ENCODE measurements around the gene USP7. TPM values are rescaled to one million over a fixed set of nuclear protein-coding genes. Genes with fewer than 3 reads are reported as not detected.

The USP7 gene
- total and polyA plus RNA-seq, 2 experiments from 2014 or later = 13.3 to 30.6 TPM

- no peaks in the 10 kb centered on the region for H3K27me3 ChIP-seq (replicated peaks; ENCODE audit: insufficient read depth)
- no peak overlapping the region for H3K27ac ChIP-seq
- no peak for TF ChIP-seq EZH2phosphoT487 (IDR thresholded peaks at IDR 0.05; ENCODE audit: insufficient read depth, low read depth)
- TF ChIP-seq EZH2 (IDR thresholded peaks at IDR 0.05; ENCODE audit: insufficient read depth, poor library complexity, severe bottlenecking) = no peak
- no peaks in the 10 kb centered on the region for H3K9me2 ChIP-seq (ENCODE audit: insufficient read depth)
- no peak overlapping the region for H3K4me2 ChIP-seq (ENCODE audit: unreplicated experiment)
- H3K36me3 ChIP-seq (ENCODE audit: low read depth) = peaks cover 73% of the 10 kb centered on the region
- no peaks in the 10 kb centered on the region for H3K4me1 ChIP-seq (ENCODE audit: insufficient read depth)
- no peak overlapping the region for H2AFZ ChIP-seq
- in situ Hi-C loops (cut with MboI) = no loop called here
- no peak overlapping the region for H3K4me3 ChIP-seq
- H3K9ac ChIP-seq = no peak overlapping the region
- H3K79me2 ChIP-seq (ENCODE audit: insufficient read depth) = no peaks in the 10 kb centered on the region
- WGBS, 2 experiments (ENCODE audit: low coverage in 1 of 2, low lambda C conversion rate in 2 of 2, missing lambda C conversion rate in 2 of 2) = 92% methylated on average over 5 of the region's 5 CpGs
- no peaks in the 10 kb centered on the region for H3K9me3 ChIP-seq (ENCODE audit: low read depth)
- no peaks in the 10 kb centered on the region for H4K20me1 ChIP-seq (ENCODE audit: insufficient read depth)
- no peaks in the 10 kb centered on the region for H3F3A ChIP-seq (ENCODE audit: insufficient read depth)
- no peak for DNase-seq
Observed at GRCh38 chr16:8900343-8900742, 63.4 kb downstream of the USP7 start.

GRCh38 chr16:8899709-8900317 is 63.9 kb downstream of the USP7 start:
- Histone ChIP-seq H3K9me2 (ENCODE audit: insufficient read depth) (no peaks in the 10 kb centered on the region), H3F3A (ENCODE audit: insufficient read depth) (no peaks in the 10 kb centered on the region), H3K4me1 (ENCODE audit: insufficient read depth) (no peaks in the 10 kb centered on the region), H3K36me3 (ENCODE audit: low read depth) (peaks cover 75% of the 10 kb centered on the region), H3K9ac (no peak overlapping the region), H3K79me2 (ENCODE audit: insufficient read depth) (no peaks in the 10 kb centered on the region), H3K4me3 (no peak overlapping the region), H2AFZ (no peak overlapping the region), H3K4me2 (ENCODE audit: unreplicated experiment) (no peak overlapping the region), H3K27me3 (replicated peaks; ENCODE audit: insufficient read depth) (no peaks in the 10 kb centered on the region), H3K9me3 (ENCODE audit: low read depth) (no peaks in the 10 kb centered on the region), H3K27ac (no peak overlapping the region), H4K20me1 (ENCODE audit: insufficient read depth) (no peaks in the 10 kb centered on the region)
- no peak for TF ChIP-seq EZH2phosphoT487 (IDR thresholded peaks at IDR 0.05; ENCODE audit: insufficient read depth, low read depth)
- no peak for DNase-seq
- WGBS, 2 experiments (ENCODE audit: low coverage in 1 of 2, low lambda C conversion rate in 2 of 2, missing lambda C conversion rate in 2 of 2) = 87 to 88% methylated on average over 9 of the region's 9 CpGs
- in situ Hi-C loops (cut with MboI) = loop anchor here (10.0 kb wide), 1 partner anchor 105 kb away; no protein-coding TSS in a partner anchor

- Histone ChIP-seq H3K36me3 (ENCODE audit: low read depth) (peaks cover 85% of the 10 kb centered on the region), H3K4me2 (ENCODE audit: unreplicated experiment) (no peak overlapping the region), H3K9me2 (ENCODE audit: insufficient read depth) (no peaks in the 10 kb centered on the region), H3F3A (ENCODE audit: insufficient read depth) (no peaks in the 10 kb centered on the region), H4K20me1 (ENCODE audit: insufficient read depth) (no peaks in the 10 kb centered on the region), H3K9me3 (ENCODE audit: low read depth) (no peaks in the 10 kb centered on the region), H3K27me3 (replicated peaks; ENCODE audit: insufficient read depth) (no peaks in the 10 kb centered on the region), H3K9ac (no peak overlapping the region), H3K4me3 (no peak overlapping the region), H2AFZ (no peak overlapping the region), H3K27ac (no peak overlapping the region), H3K79me2 (ENCODE audit: insufficient read depth) (no peaks in the 10 kb centered on the region), H3K4me1 (ENCODE audit: insufficient read depth) (no peaks in the 10 kb centered on the region)
- in situ Hi-C loops (cut with MboI) = loop anchor here (10.0 kb wide), 1 partner anchor 106 kb away; no protein-coding TSS in a partner anchor
- WGBS, 2 experiments (ENCODE audit: low coverage in 1 of 2, low lambda C conversion rate in 2 of 2, missing lambda C conversion rate in 2 of 2) = 97% methylated on average over 3 of the region's 3 CpGs
- no peak for DNase-seq
- TF ChIP-seq EZH2 (IDR thresholded peaks at IDR 0.05; ENCODE audit: insufficient read depth, poor library complexity, severe bottlenecking) (no peak), EZH2phosphoT487 (IDR thresholded peaks at IDR 0.05; ENCODE audit: insufficient read depth, low read depth) (no peak)
Observed at GRCh38 chr16:8898660-8899318, 64.9 kb downstream of the USP7 start.

- H3K4me1 ChIP-seq (ENCODE audit: insufficient read depth) = no peaks in the 10 kb centered on the region
- no peaks in the 10 kb centered on the region for H3K27me3 ChIP-seq (replicated peaks; ENCODE audit: insufficient read depth)
- no peaks in the 10 kb centered on the region for H3K79me2 ChIP-seq (ENCODE audit: insufficient read depth)
- in situ Hi-C loops (cut with MboI) = loop anchor here (10.0 kb wide), 1 partner anchor 110 kb away; no protein-coding TSS in a partner anchor
- H3K4me2 ChIP-seq (ENCODE audit: unreplicated experiment) = no peak overlapping the region
- H3K27ac ChIP-seq = no peak overlapping the region
- H3K36me3 ChIP-seq (ENCODE audit: low read depth) = peaks cover 80% of the 10 kb centered on the region
- WGBS, 2 experiments (ENCODE audit: low coverage in 1 of 2, low lambda C conversion rate in 2 of 2, missing lambda C conversion rate in 2 of 2) = 93% methylated on average over 21 of the region's 21 CpGs
- H4K20me1 ChIP-seq (ENCODE audit: insufficient read depth) = no peaks in the 10 kb centered on the region
- no peak overlapping the region for H3K9ac ChIP-seq
- peaks cover 10% of the 10 kb centered on the region; the same call in 1 of the 2 replicates for H3F3A ChIP-seq (ENCODE audit: insufficient read depth)
- no peak overlapping the region for H3K4me3 ChIP-seq
- no peak for DNase-seq
- no peaks in the 10 kb centered on the region for H3K9me3 ChIP-seq (ENCODE audit: low read depth)
- no peak overlapping the region for H2AFZ ChIP-seq
- H3K9me2 ChIP-seq (ENCODE audit: insufficient read depth) = no peaks in the 10 kb centered on the region
- TF ChIP-seq EZH2 (IDR thresholded peaks at IDR 0.05; ENCODE audit: insufficient read depth, poor library complexity, severe bottlenecking) = no peak
- no peak for TF ChIP-seq EZH2phosphoT487 (IDR thresholded peaks at IDR 0.05; ENCODE audit: insufficient read depth, low read depth)
Observed at GRCh38 chr16:8894736-8895334, 68.9 kb downstream of the USP7 start.

Measured in GM23248 (cell line).